ENCODE measurements around the gene UXS1. TPM values are rescaled to one million over a fixed set of nuclear protein-coding genes. Genes with fewer than 3 reads are reported as not detected.

UXS1 gene
- total and polyA plus RNA-seq, 2 of the 8 experiments (the other 6 are each of a cell fraction or from before 2014, with no cell fraction given) = 44.5 to 63.4 TPM

- TF ChIP-seq CBX8 (IDR thresholded peaks at IDR 0.05; ENCODE audit: borderline replicate concordance, low read depth, low read length) = no peak
- TF ChIP-seq MAFK (IDR thresholded peaks at IDR 0.05; ENCODE audit: low read depth, low read length) = no peak
- TF ChIP-seq SP4 (IDR thresholded peaks at IDR 0.05; ENCODE audit: low read length) = no peak
- TF ChIP-seq BACH1 (IDR thresholded peaks at IDR 0.05; ENCODE audit: low read length) = no peak
- no peak for TF ChIP-seq BRCA1 (IDR thresholded peaks at IDR 0.05; ENCODE audit: low read depth, low read length)
- no peak for TF ChIP-seq RNF2 (IDR thresholded peaks at IDR 0.05; ENCODE audit: borderline replicate concordance, low read depth, low read length, missing control alignments, poor library complexity, severe bottlenecking)
- TF ChIP-seq BCL11A (IDR thresholded peaks at IDR 0.05; ENCODE audit: low read depth in 2 of 2, low read length in 2 of 2) = no peak
- TF ChIP-seq KDM1A (IDR thresholded peaks at IDR 0.05; ENCODE audit: borderline replicate concordance, low read length) = no peak
- TF ChIP-seq ZNF274 (IDR thresholded peaks at IDR 0.05; ENCODE audit: borderline replicate concordance, extremely low read depth, low read length) = no peak
Measured at GRCh38 chr2:106127776-106128268, 66.3 kb downstream of the UXS1 start (continued).

Measured in H1 (cell line).